Occipital lobe (tissue), 2 donors: Measurements from ENCODE around the gene TMIGD2. TPM values are rescaled to one million over a fixed set of nuclear protein-coding genes. Genes with fewer than 3 reads are reported as not detected.
"Not testable (repeated sequence)": the region's sequence is repeated elsewhere in the genome, so short reads cannot be mapped to it uniquely, and the experiment has no call there.

Source experiments
- DNase-seq: peaks from one replicate; lab custom pipeline; 2025; lab: John Stamatoyannopoulos, UW
- total RNA-seq: library from RNA; depleted of rRNA; stranded (reverse); fragments of >200 nt; gene quantifications from one replicate; pipeline ENCODE4 v1.2.3, GENCODE V29; 2014

Gene TMIGD2
- total RNA-seq, 1 donor from 2014 or later = 2.7 TPM

- no peak for DNase-seq
Observed at GRCh38 chr19:4267901-4268815, 34.0 kb downstream of the TMIGD2 start.

DNA sequence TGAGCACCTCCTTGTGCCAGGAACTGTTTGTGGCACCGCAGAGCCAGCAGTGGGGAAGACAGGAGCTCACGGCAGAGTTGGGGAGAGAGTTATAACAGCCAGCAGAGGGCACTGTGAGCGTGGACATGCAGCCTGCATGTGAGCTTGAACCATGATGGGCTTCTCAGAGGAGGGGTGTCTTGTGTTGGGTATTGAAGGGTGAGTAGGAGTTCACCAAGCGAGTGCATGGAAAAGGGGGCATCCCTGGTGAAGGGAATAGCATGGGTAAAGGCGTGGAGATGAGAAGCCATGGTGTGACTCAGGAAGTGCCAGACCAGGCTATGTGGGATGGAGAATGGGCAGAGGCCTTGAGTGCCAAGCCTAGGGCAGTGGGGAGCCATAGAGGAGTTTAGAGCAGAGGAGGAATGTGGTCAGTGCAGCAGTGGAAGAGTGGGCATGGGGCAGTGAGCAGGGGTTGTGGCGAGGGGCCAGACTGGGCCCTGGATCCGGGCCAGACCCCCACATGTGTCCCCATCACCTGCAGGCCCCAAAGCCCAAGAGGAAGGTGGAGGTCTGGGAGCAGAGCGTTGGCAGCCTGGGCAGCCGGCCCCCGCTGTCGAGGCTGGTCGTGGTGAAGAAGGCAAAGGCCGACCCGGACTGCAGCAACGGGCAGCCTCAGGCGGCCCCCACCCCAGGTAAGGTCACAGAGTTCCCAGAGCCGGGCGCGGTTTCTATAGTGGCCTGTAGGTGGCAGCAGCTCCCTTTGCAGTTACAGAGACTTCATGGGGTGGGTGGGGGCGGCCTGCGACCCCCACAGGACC is 34.9 kb downstream of the TMIGD2 start:
- DNase-seq = no peak

GRCh38 chr19:4266253-4267000 is 35.8 kb downstream of the TMIGD2 start:
- DNase-seq = no peak

DNA sequence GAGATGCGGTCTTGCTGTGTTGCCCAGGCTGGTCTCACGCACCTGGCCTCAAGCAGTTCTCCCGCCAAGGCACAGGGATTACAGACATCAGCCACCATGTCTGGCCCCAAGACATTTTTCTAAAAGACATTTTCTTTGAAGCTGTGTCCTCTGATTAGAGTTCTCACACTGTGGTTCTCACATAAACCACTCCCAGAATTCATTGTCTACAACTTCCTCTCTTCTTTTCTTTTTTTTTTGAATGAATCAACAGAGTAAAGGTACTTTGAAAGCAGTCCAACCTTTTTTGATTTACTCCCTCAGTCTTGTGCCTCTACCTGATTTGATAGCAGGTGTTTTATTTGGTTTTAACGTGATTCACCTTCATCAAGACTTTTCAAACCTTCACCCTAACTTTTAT is 37.4 kb downstream of the TMIGD2 start:
- DNase-seq = no peak

GRCh38 chr19:4260613-4261191 is 41.5 kb downstream of the TMIGD2 start:
- no peak for DNase-seq

- no peak for DNase-seq
Observed at GRCh38 chr19:4258181-4258580, 44.0 kb downstream of the TMIGD2 start.

DNA sequence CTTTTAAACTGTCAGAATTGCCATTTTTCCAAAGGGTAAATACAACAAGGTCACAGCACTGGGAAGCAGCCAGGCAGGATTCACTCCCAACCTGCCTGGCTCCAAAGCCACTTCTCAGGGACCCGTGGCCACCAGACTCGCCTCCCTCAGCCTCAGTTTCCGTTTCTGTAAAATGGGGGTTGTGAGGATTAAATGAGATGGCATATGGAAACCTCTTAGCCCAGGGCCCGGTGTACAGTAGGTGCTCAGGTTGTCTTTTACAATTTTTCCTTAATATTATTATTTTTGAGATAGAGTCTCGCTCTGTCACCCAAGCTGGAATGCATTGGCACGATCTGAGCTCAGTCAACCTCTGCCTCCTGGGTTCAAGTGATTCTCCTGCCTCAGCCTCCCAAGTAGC is 45.2 kb downstream of the TMIGD2 start:
- no peak for DNase-seq

GRCh38 chr19:4256563-4256962 is 45.6 kb downstream of the TMIGD2 start:
- DNase-seq = no peak

- DNase-seq = peak; percentile 97
Observed at GRCh38 chr19:4246767-4247593, 55.2 kb downstream of the TMIGD2 start, which contains the start of gene YJU2. Gene YJU2 (plus strand): TSS chr19:4247080. CDS start chr19:4247147, 67 bp downstream.

DNA sequence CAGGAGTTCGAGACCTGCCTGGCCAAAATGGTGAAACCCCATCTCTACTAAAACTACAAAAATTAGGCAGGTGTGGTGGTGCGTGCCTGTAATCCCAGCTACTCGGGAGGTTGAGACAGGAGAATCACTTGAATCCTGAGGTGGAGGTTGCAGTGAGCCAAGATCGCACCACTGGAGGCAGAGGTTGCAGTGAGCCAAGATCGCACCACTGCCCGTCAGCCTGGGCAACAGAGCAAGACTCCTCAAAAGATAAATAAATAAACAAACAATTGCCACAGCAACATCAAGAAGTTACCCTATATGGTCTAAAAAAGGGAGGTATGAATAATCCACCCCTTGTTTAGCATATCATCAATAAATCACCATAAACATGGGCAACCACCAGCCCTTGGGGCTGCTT is 56.3 kb downstream of the TMIGD2 start:
- DNase-seq = not testable (repeated sequence)

Other genes starting within 250 kb of the TMIGD2 start
- 2.0 TPM for gene ZBTB7A, start 235.5 kb downstream of the TMIGD2 start, total RNA-seq
- 61.3 TPM for gene MAP2K2, start 178.3 kb downstream of the TMIGD2 start, total RNA-seq
- not detected for gene CREB3L3, start 148.8 kb downstream of the TMIGD2 start, total RNA-seq
- gene SIRT6, start 119.8 kb downstream of the TMIGD2 start, total RNA-seq = 8.7 TPM
- gene ANKRD24, start 119.7 kb downstream of the TMIGD2 start, total RNA-seq = 16.4 TPM
- gene EBI3, start 72.9 kb downstream of the TMIGD2 start, total RNA-seq = 0.47 TPM
- 16.2 TPM for gene YJU2, start 55.3 kb downstream of the TMIGD2 start, total RNA-seq
- 0.94 TPM for gene SHD, start 23.1 kb downstream of the TMIGD2 start, total RNA-seq
- gene FSD1, start 2.2 kb upstream of the TMIGD2 start, total RNA-seq = 28.4 TPM
- 2.8 TPM for gene STAP2, start 36.4 kb upstream of the TMIGD2 start, total RNA-seq
- 11.5 TPM for gene MPND, start 41.2 kb upstream of the TMIGD2 start, total RNA-seq
- 15.3 TPM for gene SH3GL1, start 98.2 kb upstream of the TMIGD2 start, total RNA-seq
- 6.2 TPM for gene CHAF1A, start 100.3 kb upstream of the TMIGD2 start, total RNA-seq
- 54.7 TPM for gene UBXN6, start 155.4 kb upstream of the TMIGD2 start, total RNA-seq
- gene HDGFL2, start 169.9 kb upstream of the TMIGD2 start, total RNA-seq = 32.8 TPM
- under 0.01 TPM for gene PLIN4, start 216.1 kb upstream of the TMIGD2 start, total RNA-seq
- gene PLIN5, start 232.8 kb upstream of the TMIGD2 start, total RNA-seq = 2.0 TPM
- not detected for gene LRG1, start 237.6 kb upstream of the TMIGD2 start, total RNA-seq